Measurements from ENCODE around the gene CES3. TPM values are rescaled to one million over a fixed set of nuclear protein-coding genes. Genes with fewer than 3 reads are reported as not detected.

CES3 gene
- total RNA-seq, 2 experiments from 2014 or later = 1.1 to 1.3 TPM

GRCh38 chr16:66960270-66960669 lies 796 bp upstream of the CES3 start:
- Mint-ChIP-seq H3K27ac (no peak overlapping the region), H3K36me3 (ENCODE audit: low read depth) (no peaks in the 10 kb centered on the region), H3K4me3 (no peak overlapping the region), H3K4me1 (ENCODE audit: low read depth) (no peaks in the 10 kb centered on the region), H3K27me3 (peaks cover 4% of the 10 kb centered on the region), H3K9me3 (no peaks in the 10 kb centered on the region)
- no peak for TF ChIP-seq CTCF (IDR thresholded peaks at IDR 0.05)
- no peak overlapping the region for H3K27ac ChIP-seq (ENCODE audit: low read depth in 1 of 2, low read length in 2 of 2)
- intact Hi-C loops (cut with DNase I, micrococcal nuclease) = no loop called here
- peaks cover 4% of the 10 kb centered on the region for H3K4me1 ChIP-seq (ENCODE audit: insufficient read depth, low read length)
- no peak overlapping the region for H3K4me3 ChIP-seq (ENCODE audit: low read length)
- CTCF ChIA-PET = interaction anchor here (0.6 to 1.3 kb wide), 3 partner anchors 13 to 195 kb away, joined by 3 to 4 read pairs (median 3); no protein-coding TSS in a partner anchor
- no peaks in the 10 kb centered on the region for H3K36me3 ChIP-seq (ENCODE audit: insufficient read depth, low read length)
- no peaks in the 10 kb centered on the region for H3K9me3 ChIP-seq (ENCODE audit: control insufficient read depth in 1 of 2, insufficient read depth in 1 of 2, low read length in 2 of 2)
- ATAC-seq (ENCODE audit: poor library complexity) = no peak
- POLR2A ChIA-PET = no interaction called here
- no peaks in the 10 kb centered on the region for H3K27me3 ChIP-seq (ENCODE audit: control insufficient read depth in 1 of 2, insufficient read depth in 2 of 2, low read length in 2 of 2)
- no peak for DNase-seq

- Histone ChIP-seq H3K4me1 (ENCODE audit: insufficient read depth, low read length) (peaks cover 4% of the 10 kb centered on the region), H3K9me3 (ENCODE audit: control insufficient read depth in 1 of 2, insufficient read depth in 1 of 2, low read length in 2 of 2) (no peaks in the 10 kb centered on the region), H3K4me3 (ENCODE audit: low read length) (no peak overlapping the region), H3K27me3 (ENCODE audit: control insufficient read depth in 1 of 2, insufficient read depth in 2 of 2, low read length in 2 of 2) (no peaks in the 10 kb centered on the region), H3K36me3 (ENCODE audit: insufficient read depth, low read length) (no peaks in the 10 kb centered on the region), H3K27ac (ENCODE audit: low read depth in 1 of 2, low read length in 2 of 2) (no peak overlapping the region)
- DNase-seq = peak in 1 of 14 experiments; percentile 12
- TF ChIP-seq CTCF (IDR thresholded peaks at IDR 0.05) = no peak
- Mint-ChIP-seq H3K4me1 (ENCODE audit: low read depth) (no peaks in the 10 kb centered on the region), H3K27ac (no peak overlapping the region), H3K4me3 (no peak overlapping the region), H3K9me3 (no peaks in the 10 kb centered on the region), H3K36me3 (ENCODE audit: low read depth) (no peaks in the 10 kb centered on the region), H3K27me3 (no peaks in the 10 kb centered on the region)
- ChIA-PET POLR2A (no interaction called here), CTCF (interaction anchor here (1.1 kb wide), 1 partner anchor 18 kb away, joined by 4 read pairs; no protein-coding TSS in a partner anchor)
- intact Hi-C loops (cut with DNase I, micrococcal nuclease) = no loop called here
- ATAC-seq (ENCODE audit: poor library complexity) = no peak
These were observed 848 bp downstream of the CES3 start for GRCh38 chr16:66961914-66962313.

GRCh38 chr16:66964049-66964448 lies 3.0 kb downstream of the CES3 start:
- POLR2A ChIA-PET = no interaction called here
- intact Hi-C loops (cut with DNase I, micrococcal nuclease) = no loop called here
- TF ChIP-seq CTCF (IDR thresholded peaks at IDR 0.05) = no peak

More at GRCh38 chr16:66964049-66964448, 3.0 kb downstream of the CES3 start:
- no peak overlapping the region for H3K27ac ChIP-seq (ENCODE audit: low read depth in 1 of 2, low read length in 2 of 2)
- no peaks in the 10 kb centered on the region for H3K27me3 ChIP-seq (ENCODE audit: control insufficient read depth in 1 of 2, insufficient read depth in 2 of 2, low read length in 2 of 2)
- no peak overlapping the region for H3K27ac Mint-ChIP-seq
- H3K4me1 ChIP-seq (ENCODE audit: insufficient read depth, low read length) = peaks cover 4% of the 10 kb centered on the region
- DNase-seq (no peak), ATAC-seq (ENCODE audit: poor library complexity) (no peak)
- H3K9me3 Mint-ChIP-seq = no peaks in the 10 kb centered on the region
- CTCF ChIA-PET = no interaction called here
- H3K4me3 ChIP-seq (ENCODE audit: low read length) = no peak overlapping the region
- H3K27me3 Mint-ChIP-seq = no peaks in the 10 kb centered on the region
- no peaks in the 10 kb centered on the region for H3K36me3 ChIP-seq (ENCODE audit: insufficient read depth, low read length)
- H3K9me3 ChIP-seq (ENCODE audit: control insufficient read depth in 1 of 2, insufficient read depth in 1 of 2, low read length in 2 of 2) = no peaks in the 10 kb centered on the region
- no peaks in the 10 kb centered on the region for H3K36me3 Mint-ChIP-seq (ENCODE audit: low read depth)
- no peak overlapping the region for H3K4me3 Mint-ChIP-seq
- H3K4me1 Mint-ChIP-seq (ENCODE audit: low read depth) = no peaks in the 10 kb centered on the region

Data from CD4-positive, alpha-beta T cell (primary cell).